Right ventricle myocardium superior (tissue), 1 donor: Measurements from ENCODE around the gene FAM240A. TPM values are rescaled to one million over a fixed set of nuclear protein-coding genes. Genes with fewer than 3 reads are reported as not detected.
"Not testable (repeated sequence)": the region's sequence is repeated elsewhere in the genome, so short reads cannot be mapped to it uniquely, and the experiment has no call there.

Source experiments
- ATAC-seq: fragments of 200-7000 bp; cut with Tn5 transposase; one replicate; pipeline ENCODE4 v1.9.1; 2020; ENCODE audit warnings: mild to moderate bottlenecking; ENCODE audit not compliant: poor library complexity
- DNase-seq: peaks from one replicate; pipeline ENCODE4 v3.0.0-alpha.2; 2020
- intact Hi-C: fragments of 100-400 bp; cut with DNase I; formaldehyde crosslinking; loops from one replicate; pipeline ENCODE4 v1.11.2; 2022
- long read RNA-seq: library from polyadenylated mRNA; unstranded; transcript quantifications from one replicate; pipeline ENCODE4 v2.0.0, GENCODE V29; 2021
- total RNA-seq: library from RNA; stranded (reverse); fragmentation: NEBNext Ultra II Directional; extraction: Animal tissue kit (Norgen Biotek cat#: 25700); gene quantifications from one replicate; pipeline ENCODE4 v1.2.1, GENCODE V29; 2021
- donor health status: DM: no; HTN: yes; CAD: no; lungs with severe emphysema.

FAM240A gene
- not detected for total RNA-seq
- long read RNA-seq: 0 reads

GRCh38 chr3:46612324-46612723, at the start of gene FAM240A:
TSS of gene FAM240A (plus strand) at chr3:46612525. CDS start at chr3:46612684, 159 bp downstream.
- DNase-seq (peak; percentile 52), ATAC-seq (peak; percentile 84)
- intact Hi-C loops: no loop called here

DNA sequence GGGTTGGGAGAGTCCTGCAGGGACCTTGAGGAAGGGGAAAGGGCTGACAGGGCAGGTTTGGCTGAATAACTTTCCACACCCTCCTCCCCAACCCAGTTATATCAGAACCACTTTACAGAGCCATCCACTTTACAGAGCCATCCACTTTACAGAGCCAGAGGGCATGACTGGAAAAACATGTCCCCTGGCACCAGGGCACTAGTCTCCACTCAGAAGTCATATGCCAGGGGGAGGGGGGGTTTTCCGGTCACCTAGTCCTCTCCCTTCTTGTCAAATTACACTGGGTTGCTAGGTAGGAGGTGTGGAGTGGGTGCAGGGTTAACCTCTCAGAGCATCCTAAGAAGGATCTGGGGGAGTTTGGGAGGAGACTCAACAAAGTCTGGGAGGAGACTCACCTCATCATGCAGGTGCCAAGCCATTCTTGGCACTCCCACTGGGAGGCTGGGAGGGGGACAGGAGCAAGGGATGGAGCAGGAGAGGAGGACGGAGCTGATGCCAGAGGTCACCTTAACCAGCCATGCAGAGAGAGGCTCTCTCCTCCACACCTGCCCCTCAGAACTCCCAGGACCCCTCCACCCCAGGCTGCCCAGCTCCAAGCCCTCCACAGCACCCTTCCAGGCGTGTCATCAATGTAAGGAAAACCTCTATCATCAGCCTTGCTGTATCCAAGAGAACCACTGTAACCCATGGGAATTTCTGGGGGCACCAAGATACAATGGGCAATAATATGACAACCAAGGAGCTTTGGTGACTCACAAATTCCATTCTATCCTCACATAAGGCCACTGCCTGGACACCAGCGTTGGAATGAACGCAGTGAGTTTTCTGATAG, 47.9 kb upstream of the FAM240A start:
- DNase-seq (peak; percentile 68), ATAC-seq (peak; percentile 67)

GRCh38 chr3:46565077-46565476, 47.2 kb upstream of the FAM240A start:
- intact Hi-C loops: no loop called here
- DNase-seq (no peak), ATAC-seq (peak; percentile 9)

More for the DNA sequence above, 47.9 kb upstream of the FAM240A start:
- intact Hi-C loops: no loop called here

DNA sequence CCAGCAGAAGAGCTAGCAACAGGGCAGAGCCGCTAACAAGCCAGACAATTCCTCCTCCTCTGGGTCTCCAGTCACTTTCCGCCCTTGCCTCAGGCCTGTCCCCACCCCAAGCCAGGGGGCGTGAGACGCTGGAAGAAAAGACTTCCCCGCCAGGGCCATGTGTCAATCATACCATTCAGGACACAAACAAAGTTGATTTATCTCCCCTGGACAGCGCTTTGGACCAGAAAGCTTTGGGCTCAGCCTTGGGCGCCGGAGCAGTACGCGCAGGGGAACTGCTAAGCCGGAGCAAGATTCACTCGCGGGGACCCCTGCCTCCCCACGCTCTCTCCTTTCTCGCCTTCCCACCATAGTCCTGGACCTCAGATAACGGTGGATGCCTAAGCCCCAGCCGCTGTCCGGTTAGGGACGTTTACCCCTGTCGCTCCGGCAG, 46.7 kb upstream of the FAM240A start:
- DNase-seq (peak; percentile 72), ATAC-seq (peak; percentile 52)
- intact Hi-C loops: no loop called here

DNA sequence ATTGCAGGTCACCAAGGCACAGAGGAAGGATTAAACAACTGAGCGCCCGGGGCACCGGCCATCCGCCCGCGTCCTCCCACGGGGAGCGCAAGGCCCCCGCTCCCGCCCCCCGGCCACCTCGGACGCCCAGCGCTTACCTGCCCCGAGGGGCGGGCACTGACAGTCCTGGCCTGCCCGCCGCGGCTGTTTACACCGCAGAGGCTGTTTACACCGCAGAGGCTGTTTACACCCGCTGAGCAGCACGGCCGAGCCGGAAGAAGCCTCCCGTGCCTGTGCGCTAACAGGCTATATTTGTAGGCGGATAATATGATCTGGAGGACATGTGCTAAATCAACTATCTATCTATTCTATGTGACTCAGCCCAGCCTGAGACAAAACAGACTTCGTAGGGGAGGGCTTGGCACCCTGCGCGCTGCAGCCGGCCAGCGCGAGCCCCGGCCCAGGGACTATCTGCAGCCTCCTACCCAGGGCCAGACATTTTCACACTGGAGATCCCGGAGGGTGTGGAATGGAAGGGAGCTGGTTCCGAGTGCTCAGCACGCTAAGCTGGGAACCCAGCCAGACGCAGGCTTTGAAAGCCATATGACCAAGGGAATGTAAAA, 46.2 kb upstream of the FAM240A start, which contains the start of gene LRRC2:
TSS of gene LRRC2 (minus strand) at position 263 of the 602 bp plus-strand sequence. CDS start 14,711 bp downstream, outside the sequence.
- ATAC-seq: peak; percentile 62
- DNase-seq: peak; percentile 83
- intact Hi-C loops: no loop called here

DNA sequence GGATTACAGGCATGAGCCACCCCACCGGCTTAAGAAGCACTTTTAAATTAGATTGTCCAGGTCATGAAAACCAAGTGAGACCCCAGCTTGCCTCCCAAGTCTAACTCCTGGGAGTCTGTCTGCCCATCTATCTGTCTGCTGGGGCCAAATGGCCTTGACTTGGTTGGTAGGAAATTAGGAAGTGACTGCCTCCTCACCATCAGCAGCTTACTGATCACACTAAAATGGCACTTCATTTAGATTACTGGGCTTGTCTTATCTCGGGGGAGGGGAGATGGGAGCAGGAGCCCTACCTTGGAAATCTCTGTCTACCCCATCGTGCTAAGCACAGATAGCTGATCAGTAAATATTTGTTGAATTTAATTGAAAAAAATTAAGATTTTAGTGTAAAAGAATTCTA, 40.6 kb upstream of the FAM240A start:
- no peak for DNase-seq
- no peak for ATAC-seq
- intact Hi-C loops: no loop called here

DNA sequence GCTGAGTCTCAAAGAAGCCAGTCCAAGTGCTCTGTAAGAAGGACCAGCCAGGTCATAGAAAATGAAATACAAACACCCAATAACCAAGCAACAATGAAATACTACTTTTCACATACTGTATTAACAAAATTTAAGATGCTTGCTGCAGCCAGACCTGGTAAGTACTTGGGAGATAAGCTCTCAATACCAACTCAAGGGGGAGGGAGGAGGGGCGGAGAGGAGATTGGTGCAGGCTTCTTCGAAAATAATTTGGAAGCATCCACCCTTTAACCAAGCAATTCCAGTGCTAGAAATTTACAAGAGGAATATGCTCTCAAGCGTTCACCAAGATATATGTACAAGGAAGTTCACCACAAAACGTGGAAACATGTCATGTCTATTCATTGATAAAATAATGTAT, 38.6 kb upstream of the FAM240A start:
- intact Hi-C loops: no loop called here
- no peak for ATAC-seq

DNA sequence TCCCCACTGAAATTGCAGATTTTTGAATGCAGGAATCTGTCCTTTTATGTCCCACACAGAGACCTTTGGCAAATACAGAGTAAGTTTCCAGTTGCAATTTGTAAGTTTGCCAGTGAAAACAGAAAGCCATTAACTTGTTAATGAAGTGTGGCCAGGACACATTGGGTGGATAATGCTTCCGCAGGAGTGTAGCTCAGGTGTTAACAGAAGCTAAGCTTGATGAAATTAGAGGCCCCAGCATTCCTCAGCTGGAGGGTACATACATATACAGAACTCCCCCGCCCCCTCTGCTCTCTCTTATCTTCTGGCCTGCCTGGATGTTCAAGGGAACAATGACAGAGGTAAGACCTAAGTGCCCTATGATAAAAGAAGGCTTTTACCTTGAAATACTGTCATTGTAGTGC, 38.1 kb upstream of the FAM240A start:
- no peak for ATAC-seq
- intact Hi-C loops: no loop called here
- no peak for DNase-seq

More for the DNA sequence above, 38.6 kb upstream of the FAM240A start:
- no peak for DNase-seq

GRCh38 chr3:46574881-46575576, 37.3 kb upstream of the FAM240A start:
- no peak for DNase-seq
- no peak for ATAC-seq
- intact Hi-C loops: no loop called here

DNA sequence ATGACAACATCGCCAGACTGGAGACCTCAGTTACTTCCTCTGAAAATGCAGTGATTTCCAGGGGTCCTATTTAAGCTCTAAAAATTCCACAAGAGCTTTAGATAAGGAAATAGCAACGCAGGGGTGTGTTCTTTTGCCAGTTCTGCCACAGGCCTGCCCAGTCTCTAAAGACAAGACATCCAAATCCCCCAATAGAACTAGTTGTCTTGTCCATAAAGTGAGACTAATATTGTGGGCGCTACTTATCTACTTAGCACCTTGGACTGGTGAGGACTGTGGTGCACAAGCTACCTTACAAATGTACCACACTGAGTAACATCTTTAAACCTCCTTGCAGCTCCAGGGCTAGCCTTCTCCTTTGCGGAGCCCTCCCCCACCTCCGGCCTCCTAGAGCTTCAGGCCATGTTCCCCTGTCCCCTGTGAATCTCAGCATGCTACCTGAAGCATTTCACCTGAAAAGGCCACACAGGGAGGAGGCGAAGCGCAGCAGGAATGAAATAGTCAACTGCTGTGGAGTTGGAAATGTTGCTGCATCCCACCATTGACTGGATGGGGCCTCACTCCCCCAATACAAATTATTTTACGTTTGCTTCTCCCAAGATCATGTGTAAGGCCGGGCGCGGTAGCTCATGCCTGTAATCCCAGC, 36.6 kb upstream of the FAM240A start:
- intact Hi-C loops: no loop called here
- ATAC-seq: no peak
- DNase-seq: no peak

- intact Hi-C loops: no loop called here
- DNase-seq: no peak
- ATAC-seq: no peak
Measured at GRCh38 chr3:46576386-46576785, 35.9 kb upstream of the FAM240A start.

DNA sequence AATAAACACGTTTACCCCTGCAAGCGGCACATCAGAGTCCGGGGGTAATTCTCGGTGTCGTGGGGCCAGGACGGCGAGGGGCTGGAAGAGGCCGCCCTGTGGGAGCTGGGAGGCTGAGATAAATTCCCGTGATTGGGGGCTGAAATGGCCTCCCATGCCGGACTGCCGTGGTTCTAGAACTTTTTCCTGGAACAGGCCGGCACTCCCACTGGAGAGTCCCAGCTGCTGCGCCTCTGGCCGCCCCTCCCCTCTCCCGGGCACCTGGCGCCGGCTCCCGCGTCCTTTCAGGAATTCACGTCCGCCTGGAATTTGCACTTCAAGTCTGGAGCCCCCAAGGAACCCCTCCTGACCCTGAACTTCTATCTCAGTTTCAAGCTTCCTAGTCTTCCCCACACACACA, 35.4 kb upstream of the FAM240A start:
- ATAC-seq (no peak), DNase-seq (no peak)
- intact Hi-C loops: no loop called here

DNA sequence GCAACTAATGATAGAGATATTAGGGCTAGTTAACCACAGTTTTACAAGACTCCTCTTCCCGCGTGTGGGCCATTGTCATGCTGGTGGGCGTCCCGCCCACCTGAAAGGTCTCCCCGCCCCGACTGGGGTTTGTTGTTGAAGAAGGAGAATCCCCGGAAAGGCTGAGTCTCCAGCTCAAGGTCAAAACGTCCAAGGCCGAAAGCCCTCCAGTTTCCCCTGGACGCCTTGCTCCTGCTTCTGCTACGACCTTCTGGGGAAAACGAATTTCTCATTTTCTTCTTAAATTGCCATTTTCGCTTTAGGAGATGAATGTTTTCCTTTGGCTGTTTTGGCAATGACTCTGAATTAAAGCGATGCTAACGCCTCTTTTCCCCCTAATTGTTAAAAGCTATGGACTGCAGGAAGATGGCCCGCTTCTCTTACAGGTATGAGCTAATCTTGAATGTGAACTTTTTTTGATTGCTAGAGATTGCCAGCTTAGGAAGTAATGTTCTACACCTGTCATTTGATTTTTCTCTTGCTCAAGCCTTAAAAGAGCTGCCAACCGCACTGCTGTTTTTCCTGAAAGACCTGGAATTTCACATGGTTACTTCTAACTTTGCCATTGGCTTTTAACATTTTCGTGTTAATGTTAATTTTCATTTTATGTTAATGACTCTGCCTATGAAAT, 34.6 kb upstream of the FAM240A start:
- intact Hi-C loops, DNase-seq, ATAC-seq: not testable (repeated sequence)

DNA sequence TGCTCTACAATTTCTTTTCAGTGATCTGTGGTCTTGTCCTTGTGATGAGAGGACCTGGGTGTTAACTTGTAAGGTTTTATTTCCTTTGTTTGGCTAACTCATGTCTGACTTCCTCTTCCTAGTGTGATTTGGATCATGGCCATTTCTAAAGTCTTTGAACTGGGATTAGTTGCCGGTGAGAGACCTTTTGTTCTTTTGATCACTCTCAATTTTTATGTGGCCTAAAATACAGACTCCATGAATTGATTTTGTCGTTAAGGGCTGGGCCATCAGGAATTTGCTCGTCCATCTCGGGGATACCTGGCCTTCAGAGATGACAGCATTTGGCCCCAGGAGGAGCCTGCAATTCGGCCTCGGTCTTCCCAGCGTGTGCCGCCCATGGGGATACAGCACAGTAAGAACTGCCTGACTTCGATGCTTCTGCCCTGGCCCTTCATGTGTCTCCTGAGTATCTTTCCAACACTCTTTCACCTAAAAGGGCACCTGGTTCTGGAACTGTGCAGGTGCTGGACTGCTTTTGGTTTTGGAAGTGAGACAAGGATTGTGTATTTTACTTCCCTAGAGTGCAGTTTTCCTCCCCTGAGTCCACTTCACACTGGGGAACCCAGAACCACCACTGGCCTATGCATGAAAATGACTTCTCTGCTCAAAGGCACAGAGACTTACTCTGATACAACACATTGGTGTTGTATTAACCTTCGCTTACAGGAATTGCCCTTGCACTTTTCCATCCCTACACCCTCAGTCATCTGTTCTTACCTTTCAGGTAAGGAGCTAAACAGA, 33.2 kb upstream of the FAM240A start:
- no peak for DNase-seq
- no peak for ATAC-seq
- intact Hi-C loops: no loop called here

GRCh38 chr3:46579756-46580286, 32.5 kb upstream of the FAM240A start:
- intact Hi-C loops: no loop called here
- no peak for DNase-seq
- no peak for ATAC-seq

- intact Hi-C loops: no loop called here
- ATAC-seq: no peak
Measured at GRCh38 chr3:46580675-46581074, 31.6 kb upstream of the FAM240A start.

More at GRCh38 chr3:46580675-46581074, 31.6 kb upstream of the FAM240A start:
- no peak for DNase-seq
